Measurements from ENCODE around the gene RPL9.

DNA sequence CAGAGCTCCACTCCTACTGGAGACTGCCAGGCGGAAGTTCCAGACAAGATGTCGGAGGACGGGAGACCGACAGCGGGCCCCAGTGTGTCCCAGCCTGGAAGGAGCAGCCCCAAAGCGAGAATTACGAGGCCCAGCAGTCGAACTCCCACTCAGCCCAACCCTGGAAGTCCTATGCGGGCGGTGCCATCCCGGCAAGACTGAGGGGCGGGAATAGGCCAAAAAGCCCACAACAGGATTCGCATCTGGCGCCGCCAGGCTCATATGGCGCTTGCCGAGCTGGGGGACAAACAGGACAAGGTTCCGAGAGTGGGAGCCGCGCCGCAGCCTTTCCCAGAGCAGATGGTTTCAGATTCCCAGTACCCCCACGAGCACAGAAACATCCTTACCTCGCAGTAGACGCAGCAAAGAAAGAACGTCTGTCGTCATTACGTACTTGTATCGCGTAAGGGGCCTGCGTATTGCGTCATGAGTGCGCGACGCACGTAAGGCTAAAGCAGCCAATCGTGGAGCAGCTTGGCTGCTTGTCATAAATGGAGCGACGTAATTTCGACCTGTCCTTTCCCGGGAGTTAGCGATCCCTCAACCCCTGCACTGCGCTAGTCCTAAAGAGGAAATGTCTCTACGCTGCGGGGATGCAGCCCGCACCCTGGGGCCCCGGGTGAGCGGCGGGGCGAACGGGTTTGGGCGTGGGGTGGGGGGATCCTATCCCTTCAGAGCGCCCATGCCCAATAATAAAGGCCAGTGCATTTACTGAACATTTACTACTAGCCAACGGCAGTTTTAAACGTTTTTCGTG is at the start of gene RPL9, which contains the start of gene LIAS:
- TF ChIP-seq, protein P1, sequence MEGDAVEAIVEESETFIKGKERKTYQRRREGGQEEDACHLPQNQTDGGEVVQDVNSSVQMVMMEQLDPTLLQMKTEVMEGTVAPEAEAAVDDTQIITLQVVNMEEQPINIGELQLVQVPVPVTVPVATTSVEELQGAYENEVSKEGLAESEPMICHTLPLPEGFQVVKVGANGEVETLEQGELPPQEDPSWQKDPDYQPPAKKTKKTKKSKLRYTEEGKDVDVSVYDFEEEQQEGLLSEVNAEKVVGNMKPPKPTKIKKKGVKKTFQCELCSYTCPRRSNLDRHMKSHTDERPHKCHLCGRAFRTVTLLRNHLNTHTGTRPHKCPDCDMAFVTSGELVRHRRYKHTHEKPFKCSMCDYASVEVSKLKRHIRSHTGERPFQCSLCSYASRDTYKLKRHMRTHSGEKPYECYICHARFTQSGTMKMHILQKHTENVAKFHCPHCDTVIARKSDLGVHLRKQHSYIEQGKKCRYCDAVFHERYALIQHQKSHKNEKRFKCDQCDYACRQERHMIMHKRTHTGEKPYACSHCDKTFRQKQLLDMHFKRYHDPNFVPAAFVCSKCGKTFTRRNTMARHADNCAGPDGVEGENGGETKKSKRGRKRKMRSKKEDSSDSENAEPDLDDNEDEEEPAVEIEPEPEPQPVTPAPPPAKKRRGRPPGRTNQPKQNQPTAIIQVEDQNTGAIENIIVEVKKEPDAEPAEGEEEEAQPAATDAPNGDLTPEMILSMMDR (conservative IDR thresholded peaks at IDR 0.05 in 1 of 2, IDR thresholded peaks at IDR 0.05 in 1 of 2; ENCODE audit: extremely low read depth in 1 of 2, insufficient read depth in 1 of 2, low read depth in 1 of 2, low read length in 2 of 2): no peak
- TF ChIP-seq EZH2 (IDR thresholded peaks at IDR 0.05; ENCODE audit: borderline replicate concordance, low read length): no peak
